Endothelial cell of umbilical vein (primary cell): ENCODE measurements around the gene RYR1.

Experiments used
- FOS ChIP-seq: IDR thresholded peaks from 2 replicates; pipeline ENCODE4 v1.6.1; 2011; ENCODE audit warnings: mild to moderate bottlenecking, low read length, moderate library complexity, borderline replicate concordance; ENCODE audit not compliant: insufficient read depth
- JUN ChIP-seq: IDR thresholded peaks from 2 replicates; pipeline ENCODE4 v1.6.1; 2011; ENCODE audit warnings: borderline replicate concordance, low read depth; ENCODE audit not compliant: insufficient read length, insufficient read depth
- MYC ChIP-seq: IDR thresholded peaks from one replicate; pipeline ENCODE4 v1.6.1; 2011; ENCODE audit warnings: mild to moderate bottlenecking, low read depth, low read length
- POLR2AphosphoS5 ChIP-seq: IDR thresholded peaks from 2 replicates; pipeline ENCODE4 v1.6.1; 2012; ENCODE audit warnings: low read depth, mild to moderate bottlenecking, control low read depth, low read length, moderate library complexity; ENCODE audit not compliant: insufficient read depth
- TF ChIP-seq, protein P1 (sequence below), 2 donors: IDR thresholded peaks; 1 replicate in 1 of 2; 2 replicates in 1 of 2; pipeline ENCODE4 v1.5.1; 2011; ENCODE audit warnings: low read length in 2 of 2, mild to moderate bottlenecking in 2 of 2, moderate library complexity in 2 of 2, control low read depth in 1 of 2, inconsistent platforms in 1 of 2, low read depth in 1 of 2; ENCODE audit not compliant: insufficient read depth in 1 of 2; ENCODE audit errors: extremely low read depth in 1 of 2

DNA sequence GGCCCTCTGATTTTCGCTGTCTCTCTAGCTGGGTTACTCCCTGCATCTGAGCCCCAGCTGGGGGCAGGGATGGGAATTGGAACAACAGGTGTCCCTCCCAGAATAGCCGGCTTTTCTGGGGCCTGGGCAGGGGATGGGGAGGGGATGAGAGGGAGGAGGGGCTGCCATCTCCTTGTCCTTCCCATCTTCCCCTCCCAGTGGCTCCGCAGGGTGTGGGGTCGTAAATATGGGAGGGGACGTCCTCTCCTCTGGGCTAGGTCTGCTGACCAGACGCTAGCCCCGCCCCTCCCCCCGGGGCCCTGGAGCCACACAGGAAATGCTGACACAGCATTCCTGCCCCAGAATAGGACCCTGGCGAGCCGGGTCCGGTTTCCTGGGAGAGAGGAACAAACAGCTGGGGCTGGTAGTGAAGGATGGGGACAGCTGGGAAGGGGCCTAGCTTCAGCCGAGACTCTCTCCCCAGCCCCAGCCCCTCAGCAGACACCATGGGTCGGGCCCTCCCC is 1.1 kb downstream of the RYR1 start:
- TF ChIP-seq, protein P1, sequence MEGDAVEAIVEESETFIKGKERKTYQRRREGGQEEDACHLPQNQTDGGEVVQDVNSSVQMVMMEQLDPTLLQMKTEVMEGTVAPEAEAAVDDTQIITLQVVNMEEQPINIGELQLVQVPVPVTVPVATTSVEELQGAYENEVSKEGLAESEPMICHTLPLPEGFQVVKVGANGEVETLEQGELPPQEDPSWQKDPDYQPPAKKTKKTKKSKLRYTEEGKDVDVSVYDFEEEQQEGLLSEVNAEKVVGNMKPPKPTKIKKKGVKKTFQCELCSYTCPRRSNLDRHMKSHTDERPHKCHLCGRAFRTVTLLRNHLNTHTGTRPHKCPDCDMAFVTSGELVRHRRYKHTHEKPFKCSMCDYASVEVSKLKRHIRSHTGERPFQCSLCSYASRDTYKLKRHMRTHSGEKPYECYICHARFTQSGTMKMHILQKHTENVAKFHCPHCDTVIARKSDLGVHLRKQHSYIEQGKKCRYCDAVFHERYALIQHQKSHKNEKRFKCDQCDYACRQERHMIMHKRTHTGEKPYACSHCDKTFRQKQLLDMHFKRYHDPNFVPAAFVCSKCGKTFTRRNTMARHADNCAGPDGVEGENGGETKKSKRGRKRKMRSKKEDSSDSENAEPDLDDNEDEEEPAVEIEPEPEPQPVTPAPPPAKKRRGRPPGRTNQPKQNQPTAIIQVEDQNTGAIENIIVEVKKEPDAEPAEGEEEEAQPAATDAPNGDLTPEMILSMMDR (IDR thresholded peaks at IDR 0.05; ENCODE audit: extremely low read depth in 1 of 2, insufficient read depth in 1 of 2, low read depth in 1 of 2, low read length in 2 of 2), result no peak
- TF ChIP-seq MYC (no peak), POLR2AphosphoS5 (no peak), FOS (no peak), JUN (no peak)
